ENCODE results near the gene ABHD17C.

The ABHD17C gene

DNA sequence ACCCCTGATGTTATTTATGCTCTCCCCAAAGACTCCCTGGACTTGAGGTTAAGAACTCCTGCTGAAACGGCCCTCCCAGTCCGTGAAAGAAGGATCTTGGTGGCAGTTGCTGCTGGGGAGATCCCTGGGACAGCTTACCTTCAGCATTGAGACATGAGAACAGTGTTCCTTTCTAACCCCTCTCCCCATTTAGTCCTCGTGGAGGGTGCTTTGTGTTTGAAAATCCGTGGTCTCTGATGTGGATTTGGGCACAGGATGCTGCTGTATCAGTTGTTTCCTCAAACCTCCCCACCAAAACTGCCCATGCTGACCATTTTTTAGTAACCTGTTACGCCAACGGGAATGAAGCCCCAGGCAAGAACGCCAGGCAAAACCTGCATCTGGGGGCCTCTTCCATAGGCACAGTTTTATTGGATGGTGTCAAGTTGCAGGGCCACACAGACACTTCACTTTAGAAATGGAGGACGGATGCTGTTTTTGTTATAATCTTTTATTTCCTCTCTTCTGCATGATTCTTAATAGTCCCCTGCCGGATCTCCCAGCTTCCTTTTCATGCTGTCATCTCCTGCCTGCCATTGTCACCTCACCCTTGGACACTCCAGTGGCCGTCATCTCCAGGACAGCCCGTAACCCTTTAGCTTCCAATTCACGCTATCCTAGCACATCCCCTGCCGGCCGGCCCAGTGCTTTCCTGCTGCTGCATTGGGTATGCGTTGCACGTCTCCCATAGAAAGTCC lies 52.4 kb downstream of the ABHD17C start:
- TF ChIP-seq, protein P1, sequence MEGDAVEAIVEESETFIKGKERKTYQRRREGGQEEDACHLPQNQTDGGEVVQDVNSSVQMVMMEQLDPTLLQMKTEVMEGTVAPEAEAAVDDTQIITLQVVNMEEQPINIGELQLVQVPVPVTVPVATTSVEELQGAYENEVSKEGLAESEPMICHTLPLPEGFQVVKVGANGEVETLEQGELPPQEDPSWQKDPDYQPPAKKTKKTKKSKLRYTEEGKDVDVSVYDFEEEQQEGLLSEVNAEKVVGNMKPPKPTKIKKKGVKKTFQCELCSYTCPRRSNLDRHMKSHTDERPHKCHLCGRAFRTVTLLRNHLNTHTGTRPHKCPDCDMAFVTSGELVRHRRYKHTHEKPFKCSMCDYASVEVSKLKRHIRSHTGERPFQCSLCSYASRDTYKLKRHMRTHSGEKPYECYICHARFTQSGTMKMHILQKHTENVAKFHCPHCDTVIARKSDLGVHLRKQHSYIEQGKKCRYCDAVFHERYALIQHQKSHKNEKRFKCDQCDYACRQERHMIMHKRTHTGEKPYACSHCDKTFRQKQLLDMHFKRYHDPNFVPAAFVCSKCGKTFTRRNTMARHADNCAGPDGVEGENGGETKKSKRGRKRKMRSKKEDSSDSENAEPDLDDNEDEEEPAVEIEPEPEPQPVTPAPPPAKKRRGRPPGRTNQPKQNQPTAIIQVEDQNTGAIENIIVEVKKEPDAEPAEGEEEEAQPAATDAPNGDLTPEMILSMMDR (IDR thresholded peaks at IDR 0.05) = no peak
- Histone ChIP-seq H3K27me3 (no peaks in the 10 kb centered on the region), H3K4me1 (ENCODE audit: control insufficient read depth in 1 of 2, insufficient read depth in 1 of 2, low read depth in 1 of 2, low read length in 1 of 2) (no peaks in the 10 kb centered on the region), H3K36me3 (peaks cover 4% of the 10 kb centered on the region), H3K4me3 (ENCODE audit: low read depth in 1 of 2, low read length in 1 of 2) (no peak overlapping the region), H3K9me3 (no peaks in the 10 kb centered on the region), H3K27ac (no peak overlapping the region)

- TF ChIP-seq, protein P1 (IDR thresholded peaks at IDR 0.05) = no peak
- Histone ChIP-seq H3K36me3 (peaks cover 4% of the 10 kb centered on the region), H3K4me1 (ENCODE audit: control insufficient read depth in 1 of 2, insufficient read depth in 1 of 2, low read depth in 1 of 2, low read length in 1 of 2) (no peaks in the 10 kb centered on the region), H3K27ac (no peak overlapping the region), H3K4me3 (ENCODE audit: low read depth in 1 of 2, low read length in 1 of 2) (no peak overlapping the region), H3K27me3 (no peaks in the 10 kb centered on the region), H3K9me3 (no peaks in the 10 kb centered on the region)
Measured at GRCh38 chr15:80749589-80749988, 54.5 kb downstream of the ABHD17C start.

DNA sequence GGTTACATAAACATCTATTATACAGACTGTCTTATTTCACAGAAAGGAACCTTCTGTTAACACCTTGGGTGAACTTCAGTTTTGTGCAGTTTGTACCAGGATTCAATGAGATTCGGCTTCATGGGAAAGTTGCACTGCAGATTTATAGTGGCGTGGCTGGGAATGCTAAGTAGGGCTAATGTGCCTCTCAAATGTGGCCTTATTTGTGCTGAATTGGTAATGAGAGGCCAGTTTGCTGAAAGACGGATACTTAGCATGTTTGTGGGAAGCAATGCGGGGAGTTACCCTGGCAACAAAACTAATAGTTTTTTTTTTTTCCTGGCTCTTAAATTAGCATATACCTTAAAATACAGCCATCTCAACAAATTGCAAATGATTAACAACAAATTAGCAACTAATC lies 55.5 kb downstream of the ABHD17C start:
- Histone ChIP-seq H3K4me3 (ENCODE audit: low read depth in 1 of 2, low read length in 1 of 2) (no peak overlapping the region), H3K4me1 (ENCODE audit: control insufficient read depth in 1 of 2, insufficient read depth in 1 of 2, low read depth in 1 of 2, low read length in 1 of 2) (no peaks in the 10 kb centered on the region), H3K9me3 (no peaks in the 10 kb centered on the region), H3K27me3 (no peaks in the 10 kb centered on the region), H3K36me3 (peaks cover 4% of the 10 kb centered on the region), H3K27ac (no peak overlapping the region)
- TF ChIP-seq, protein P1 (IDR thresholded peaks at IDR 0.05) = no peak

DNA sequence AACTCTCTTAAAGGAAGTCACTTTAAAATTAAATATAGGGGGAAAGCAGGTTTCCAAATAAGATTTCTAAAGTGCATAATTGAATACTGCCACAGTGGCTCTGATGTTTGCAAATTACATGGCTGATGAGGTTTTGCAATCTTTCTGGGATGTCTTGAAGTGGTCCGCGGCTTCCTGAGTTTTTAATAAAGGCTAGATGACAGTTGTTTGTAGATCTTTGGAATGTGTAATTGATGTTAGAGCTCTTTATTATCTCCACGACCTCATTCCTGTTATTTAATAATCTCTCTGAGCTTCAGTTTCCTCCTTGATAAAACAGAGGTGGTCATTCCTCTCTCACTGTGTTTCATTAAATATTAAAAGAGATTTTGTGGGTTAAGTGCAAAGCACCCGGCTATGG lies 57.1 kb downstream of the ABHD17C start:
- Histone ChIP-seq H3K27me3 (no peaks in the 10 kb centered on the region), H3K27ac (no peak overlapping the region), H3K4me3 (ENCODE audit: low read depth in 1 of 2, low read length in 1 of 2) (no peak overlapping the region), H3K9me3 (no peaks in the 10 kb centered on the region), H3K4me1 (ENCODE audit: control insufficient read depth in 1 of 2, insufficient read depth in 1 of 2, low read depth in 1 of 2, low read length in 1 of 2) (no peaks in the 10 kb centered on the region), H3K36me3 (peaks cover 4% of the 10 kb centered on the region)
- TF ChIP-seq, protein P1 (IDR thresholded peaks at IDR 0.05) = no peak

DNA sequence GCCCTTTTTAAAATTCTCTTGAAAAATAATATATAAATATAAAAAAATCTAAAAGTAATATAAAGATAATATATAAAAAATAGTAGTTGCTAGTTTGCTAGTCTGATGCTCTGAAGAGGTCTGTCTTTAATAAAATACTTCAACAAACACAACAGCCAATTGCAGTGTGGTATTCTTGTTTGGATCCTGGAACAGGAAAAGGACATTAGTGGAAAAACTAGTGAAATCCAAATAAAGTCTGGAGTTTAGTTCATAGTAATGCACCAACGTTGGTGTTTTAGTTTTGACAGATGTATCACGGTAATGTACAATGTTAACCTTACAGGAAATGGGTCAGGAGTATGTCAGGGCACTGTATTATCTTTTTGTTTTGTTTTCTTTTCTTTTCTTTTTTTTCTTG lies 58.1 kb downstream of the ABHD17C start:
- Histone ChIP-seq H3K36me3 (peaks cover 4% of the 10 kb centered on the region), H3K4me3 (ENCODE audit: low read depth in 1 of 2, low read length in 1 of 2) (no peak overlapping the region), H3K9me3 (no peaks in the 10 kb centered on the region), H3K4me1 (ENCODE audit: control insufficient read depth in 1 of 2, insufficient read depth in 1 of 2, low read depth in 1 of 2, low read length in 1 of 2) (no peaks in the 10 kb centered on the region), H3K27me3 (no peaks in the 10 kb centered on the region), H3K27ac (no peak overlapping the region)
- TF ChIP-seq, protein P1 (IDR thresholded peaks at IDR 0.05) = no peak

Measured in neutrophil (primary cell).